Testis (tissue), 3 donors: Measurements from ENCODE around the gene C19orf85. TPM values are rescaled to one million over a fixed set of nuclear protein-coding genes. Genes with fewer than 3 reads are reported as not detected.
A peak's percentile ranks its signal among the peaks of the same experiment; 100 is the strongest.

ENCODE experiments used
- DNase-seq: peaks from one replicate; pipeline ENCODE4 v3.0.0-alpha.2; 2019
- H3K27ac ChIP-seq, 2 donors: fragments of 200-600 bp; sonication (generic); one replicate each; pipeline ENCODE4 v1.5.1; 2019
- H3K27me3 ChIP-seq: fragments of 200-600 bp; sonication (generic); one replicate; pipeline ENCODE4 v1.5.1; 2019
- H3K36me3 ChIP-seq: fragments of 200-600 bp; sonication (generic); one replicate; pipeline ENCODE4 v1.5.1; 2017; ENCODE audit warnings: low read depth; ENCODE audit errors: missing control alignments
- H3K4me1 ChIP-seq: fragments of 200-600 bp; sonication (generic); one replicate; pipeline ENCODE4 v1.5.1; 2019
- H3K4me3 ChIP-seq, 2 donors: fragments of 200-600 bp; sonication (generic); one replicate each; pipeline ENCODE4 v1.5.1; 2017 to 2019
- H3K9me3 ChIP-seq: fragments of 200-600 bp; sonication (generic); one replicate; pipeline ENCODE4 v1.5.1; 2017
- POLR2A ChIP-seq: fragments of 450-650 bp; IDR thresholded peaks from one replicate; pipeline ENCODE4 v1.6.1; 2017; ENCODE audit warnings: antibody characterized with exemption, mild to moderate bottlenecking, moderate library complexity
- WGBS, 2 donors: methylation state at CpG; one replicate each; pipeline ENCODE4 v1.1.5; 2018; 5-methylcytosine and 5-hydroxymethylcytosine counted together
- intact Hi-C: fragments of 100-400 bp; cut with DNase I; formaldehyde crosslinking; loops from one replicate; pipeline ENCODE4 v1.15.1; 2023; ENCODE audit warnings: low total_unique reads
- polyA plus RNA-seq: library from polyadenylated mRNA; stranded (reverse); fragments of 350-450 nt; fragmentation: Illumina TruSeq; extraction: RNeasy Lipid Tissue Mini Kit (QIAGEN cat#74804); gene quantifications from one replicate; pipeline ENCODE4 v1.2.3, GENCODE V29; 2014; ENCODE audit warnings: low read depth, low replicate concordance; ENCODE audit not compliant: insufficient read depth
- total RNA-seq, 2 donors: library from RNA; depleted of rRNA; stranded (reverse); fragments of >200 nt; gene quantifications; one replicate each; pipeline ENCODE4 v1.2.3, GENCODE V29; 2016
- TF ChIP-seq, protein P1 (sequence below), 3 experiments: fragments of 450-650 bp in 2 of 3; fragments of 200-600 bp in 1 of 3; sonication (generic) in 1 of 3; IDR thresholded peaks; one replicate each; pipeline ENCODE4 v1.5.1; 2016 to 2019; ENCODE audit warnings: antibody characterized with exemption in 3 of 3, mild to moderate bottlenecking in 2 of 3, moderate library complexity in 1 of 3

Gene C19orf85
- total and polyA plus RNA-seq, 3 donors from 2014 or later: not detected

DNA sequence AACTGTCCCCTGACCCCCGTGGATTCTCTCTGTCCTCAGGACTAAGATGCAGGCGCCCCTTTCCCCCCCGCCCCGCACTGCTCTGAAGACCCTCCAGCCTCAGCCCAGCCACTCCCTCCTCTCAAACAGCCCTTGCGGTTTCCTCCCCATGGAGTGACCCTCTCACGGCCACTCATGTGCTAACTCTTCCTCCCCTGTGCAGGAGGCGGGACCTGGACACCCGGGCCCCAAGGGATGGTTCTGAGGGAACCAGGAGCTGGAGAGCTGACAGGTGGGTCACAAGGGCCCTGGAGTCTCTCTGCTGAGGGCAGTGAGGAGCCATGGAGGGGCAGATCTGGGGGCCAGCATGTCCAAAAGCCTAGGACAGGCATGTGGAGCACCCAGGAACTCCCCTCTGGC is 5.0 kb downstream of the C19orf85 start:
- H3K27ac ChIP-seq: peak overlapping the region; percentile 95 to 96
- H3K4me1 ChIP-seq: peaks cover 24% of the 10 kb centered on the region
- H3K4me3 ChIP-seq: no peak overlapping the region
- TF ChIP-seq, protein P1, sequence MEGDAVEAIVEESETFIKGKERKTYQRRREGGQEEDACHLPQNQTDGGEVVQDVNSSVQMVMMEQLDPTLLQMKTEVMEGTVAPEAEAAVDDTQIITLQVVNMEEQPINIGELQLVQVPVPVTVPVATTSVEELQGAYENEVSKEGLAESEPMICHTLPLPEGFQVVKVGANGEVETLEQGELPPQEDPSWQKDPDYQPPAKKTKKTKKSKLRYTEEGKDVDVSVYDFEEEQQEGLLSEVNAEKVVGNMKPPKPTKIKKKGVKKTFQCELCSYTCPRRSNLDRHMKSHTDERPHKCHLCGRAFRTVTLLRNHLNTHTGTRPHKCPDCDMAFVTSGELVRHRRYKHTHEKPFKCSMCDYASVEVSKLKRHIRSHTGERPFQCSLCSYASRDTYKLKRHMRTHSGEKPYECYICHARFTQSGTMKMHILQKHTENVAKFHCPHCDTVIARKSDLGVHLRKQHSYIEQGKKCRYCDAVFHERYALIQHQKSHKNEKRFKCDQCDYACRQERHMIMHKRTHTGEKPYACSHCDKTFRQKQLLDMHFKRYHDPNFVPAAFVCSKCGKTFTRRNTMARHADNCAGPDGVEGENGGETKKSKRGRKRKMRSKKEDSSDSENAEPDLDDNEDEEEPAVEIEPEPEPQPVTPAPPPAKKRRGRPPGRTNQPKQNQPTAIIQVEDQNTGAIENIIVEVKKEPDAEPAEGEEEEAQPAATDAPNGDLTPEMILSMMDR (IDR thresholded peaks at IDR 0.05): no peak
- TF ChIP-seq POLR2A: no peak
- intact Hi-C loops: no loop called here
- DNase-seq: no peak
- H3K36me3 ChIP-seq: no peaks in the 10 kb centered on the region
- 52 to 59% methylated on average over 8 of the region's 8 CpGs for WGBS, 2 donors
- H3K9me3 ChIP-seq: no peaks in the 10 kb centered on the region
- H3K27me3 ChIP-seq: no peaks in the 10 kb centered on the region

DNA sequence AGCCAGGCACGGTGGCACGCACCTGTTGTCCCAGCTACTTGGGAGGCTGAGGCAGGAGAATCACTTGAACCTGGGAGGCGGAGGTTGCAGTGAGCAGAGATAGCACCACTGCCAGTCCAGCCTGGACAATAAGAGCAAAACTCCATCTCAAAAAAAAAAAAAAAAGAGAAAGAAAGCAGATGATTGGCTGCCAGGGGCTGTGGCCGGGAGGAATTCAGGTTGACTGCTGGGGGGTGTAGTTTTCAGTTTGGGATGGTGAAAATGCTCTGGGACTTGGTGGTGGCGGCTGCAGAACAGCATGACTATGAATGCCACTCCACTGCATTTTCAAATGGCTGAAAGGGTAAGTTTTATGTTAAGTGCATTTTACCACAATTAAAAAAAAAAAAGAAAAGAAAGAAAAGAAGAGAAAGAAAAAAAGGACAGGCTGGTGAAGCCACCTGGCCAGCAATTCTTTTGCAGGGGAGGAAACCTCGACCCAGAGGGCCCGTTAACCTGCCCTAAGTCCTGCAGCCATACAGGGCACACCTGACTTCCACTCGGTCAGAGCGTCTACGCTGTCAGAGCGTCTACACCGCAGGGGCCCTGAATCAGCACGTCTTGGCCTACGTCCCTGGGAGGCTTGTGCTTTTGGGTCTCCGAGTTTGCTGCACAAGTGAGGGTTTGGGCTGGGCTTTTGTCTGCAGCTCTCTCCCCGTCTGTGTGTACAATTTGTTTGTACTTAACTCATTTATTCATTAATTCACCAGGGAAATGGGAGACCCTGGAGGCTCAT is 6.7 kb downstream of the C19orf85 start:
- WGBS, 2 donors: 82 to 85% methylated on average over 16 of the region's 16 CpGs

DNA sequence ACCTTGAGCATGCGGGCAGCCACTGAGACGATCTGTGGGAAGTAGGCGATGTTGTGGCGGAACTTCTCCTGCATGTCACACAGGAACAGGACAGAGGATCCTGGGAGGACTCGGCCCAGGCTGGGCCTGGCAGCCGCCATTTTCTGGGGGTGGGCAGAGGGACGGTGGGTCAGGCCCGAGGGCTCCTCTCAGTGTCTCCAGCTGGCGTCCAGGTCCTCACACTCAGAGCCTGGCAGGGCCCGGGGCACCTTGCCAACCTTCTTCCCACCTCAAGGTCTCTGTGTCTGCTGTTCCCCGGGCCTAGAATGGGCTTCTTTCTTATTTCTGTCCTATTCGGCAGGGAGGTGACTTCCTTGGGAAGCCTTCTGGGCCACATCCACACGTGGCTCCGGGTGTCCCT is 8.2 kb downstream of the C19orf85 start:
- Histone ChIP-seq H3K9me3 (no peaks in the 10 kb centered on the region), H3K4me1 (peaks cover 49% of the 10 kb centered on the region), H3K36me3 (no peaks in the 10 kb centered on the region), H3K4me3 (no peak overlapping the region), H3K27me3 (no peaks in the 10 kb centered on the region), H3K27ac (no peak overlapping the region)
- TF ChIP-seq, protein P1 (IDR thresholded peaks at IDR 0.05): no peak
- no peak for TF ChIP-seq POLR2A
- WGBS, 2 donors: 67 to 81% methylated on average over 10 to 14 of the region's 14 CpGs
- intact Hi-C loops: no loop called here
- peak; percentile 63 for DNase-seq

More for the DNA sequence above, 6.7 kb downstream of the C19orf85 start:
- no peak for TF ChIP-seq POLR2A
- TF ChIP-seq, protein P1 (IDR thresholded peaks at IDR 0.05): no peak
- Histone ChIP-seq H3K9me3 (no peaks in the 10 kb centered on the region), H3K27ac (peak overlapping the region in 1 of 2 donors; percentile 95), H3K4me1 (peaks cover 39% of the 10 kb centered on the region), H3K36me3 (no peaks in the 10 kb centered on the region), H3K27me3 (no peaks in the 10 kb centered on the region), H3K4me3 (no peak overlapping the region)
- no peak for DNase-seq
- intact Hi-C loops: no loop called here

DNA sequence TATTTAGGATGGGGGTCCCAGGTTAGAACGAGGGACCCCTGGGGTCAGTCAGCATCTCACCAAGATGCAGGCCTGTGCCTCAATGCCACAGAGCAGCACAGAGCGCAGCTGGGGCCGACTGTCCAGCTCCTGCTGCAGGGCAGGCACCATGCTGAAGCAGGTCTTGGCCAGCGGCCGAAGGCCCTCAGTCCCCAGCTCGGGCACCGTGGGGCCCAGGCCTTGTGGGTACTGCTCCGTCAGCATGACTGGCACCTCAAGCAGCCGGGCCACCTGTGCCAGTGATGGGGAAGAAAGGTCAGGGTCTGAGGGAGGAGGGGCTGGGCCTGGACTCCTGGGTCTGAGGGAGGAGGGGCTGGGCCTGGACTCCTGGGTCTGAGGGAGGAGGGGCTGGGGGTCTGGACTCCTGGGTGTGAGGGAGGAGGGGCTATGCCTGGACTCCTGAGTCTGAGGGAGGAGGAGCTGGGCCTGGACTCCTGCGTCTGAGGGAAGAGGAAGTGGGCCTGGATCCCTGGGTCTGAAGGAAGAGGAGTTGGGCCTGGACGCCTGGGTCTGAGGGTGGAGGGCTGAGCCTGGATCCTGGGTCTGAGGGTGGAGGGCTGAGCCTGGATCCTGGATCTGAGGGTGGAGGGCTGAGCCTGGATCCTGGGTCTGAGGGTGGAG is 8.8 kb downstream of the C19orf85 start:
- WGBS, 2 donors: 65 to 87% methylated on average over 5 to 11 of the region's 11 CpGs
- Histone ChIP-seq H3K9me3 (no peaks in the 10 kb centered on the region), H3K4me1 (peaks cover 44% of the 10 kb centered on the region), H3K4me3 (no peak overlapping the region), H3K36me3 (no peaks in the 10 kb centered on the region), H3K27ac (no peak overlapping the region), H3K27me3 (no peaks in the 10 kb centered on the region)
- DNase-seq: no peak
- TF ChIP-seq, protein P1 (IDR thresholded peaks at IDR 0.05): no peak
- TF ChIP-seq POLR2A: no peak
- intact Hi-C loops: no loop called here
